ENCODE results near the gene APPL2.
"Not testable (repeated sequence)": the region's sequence is repeated elsewhere in the genome, so short reads cannot be mapped to it uniquely, and the experiment has no call there.

APPL2 gene

GRCh38 chr12:105189293-105189692 lies 46.7 kb downstream of the APPL2 start:
- H3K4me3 ChIP-seq (ENCODE audit: low read depth, low read length) = no peak overlapping the region
- no peak for DNase-seq (ENCODE audit: low read depth)
- TF ChIP-seq, protein P1, sequence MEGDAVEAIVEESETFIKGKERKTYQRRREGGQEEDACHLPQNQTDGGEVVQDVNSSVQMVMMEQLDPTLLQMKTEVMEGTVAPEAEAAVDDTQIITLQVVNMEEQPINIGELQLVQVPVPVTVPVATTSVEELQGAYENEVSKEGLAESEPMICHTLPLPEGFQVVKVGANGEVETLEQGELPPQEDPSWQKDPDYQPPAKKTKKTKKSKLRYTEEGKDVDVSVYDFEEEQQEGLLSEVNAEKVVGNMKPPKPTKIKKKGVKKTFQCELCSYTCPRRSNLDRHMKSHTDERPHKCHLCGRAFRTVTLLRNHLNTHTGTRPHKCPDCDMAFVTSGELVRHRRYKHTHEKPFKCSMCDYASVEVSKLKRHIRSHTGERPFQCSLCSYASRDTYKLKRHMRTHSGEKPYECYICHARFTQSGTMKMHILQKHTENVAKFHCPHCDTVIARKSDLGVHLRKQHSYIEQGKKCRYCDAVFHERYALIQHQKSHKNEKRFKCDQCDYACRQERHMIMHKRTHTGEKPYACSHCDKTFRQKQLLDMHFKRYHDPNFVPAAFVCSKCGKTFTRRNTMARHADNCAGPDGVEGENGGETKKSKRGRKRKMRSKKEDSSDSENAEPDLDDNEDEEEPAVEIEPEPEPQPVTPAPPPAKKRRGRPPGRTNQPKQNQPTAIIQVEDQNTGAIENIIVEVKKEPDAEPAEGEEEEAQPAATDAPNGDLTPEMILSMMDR (conservative IDR thresholded peaks at IDR 0.05; ENCODE audit: low read depth, low read length) = no peak

- not testable (repeated sequence) for DNase-seq (ENCODE audit: low read depth); H3K4me3 ChIP-seq (ENCODE audit: low read depth, low read length)
Observed at GRCh38 chr12:105183976-105184375, 52.0 kb downstream of the APPL2 start.

DNA sequence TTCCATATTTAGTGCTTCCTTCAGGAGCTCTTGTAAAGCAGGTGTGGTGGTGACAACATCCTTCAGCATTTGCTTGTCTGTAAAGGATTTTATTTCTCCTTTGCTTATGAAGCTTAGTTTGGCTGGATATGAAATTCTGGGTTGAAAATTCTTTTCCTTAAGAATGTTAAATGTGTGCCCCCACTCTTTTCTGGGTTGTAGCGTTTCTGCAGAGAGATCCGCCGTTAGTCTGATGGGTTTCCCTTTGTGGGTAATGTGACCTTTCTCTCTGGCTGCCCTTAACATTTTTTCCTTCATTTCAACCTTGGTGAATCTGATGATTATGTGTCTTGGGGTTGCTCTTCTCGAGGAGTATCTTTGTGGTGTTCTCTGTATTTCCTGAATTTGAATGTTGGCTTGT lies 52.6 kb downstream of the APPL2 start:
- not testable (repeated sequence) for H3K4me3 ChIP-seq (ENCODE audit: low read depth, low read length); DNase-seq (ENCODE audit: low read depth)

- not testable (repeated sequence) for H3K4me3 ChIP-seq (ENCODE audit: low read depth, low read length); DNase-seq (ENCODE audit: low read depth)
Observed at GRCh38 chr12:105179114-105179513, 56.9 kb downstream of the APPL2 start.

- no peak overlapping the region for H3K4me3 ChIP-seq (ENCODE audit: low read depth, low read length)
- no peak for DNase-seq (ENCODE audit: low read depth)
- TF ChIP-seq, protein P1 (conservative IDR thresholded peaks at IDR 0.05; ENCODE audit: low read depth, low read length) = no peak
Observed at GRCh38 chr12:105177208-105177607, 58.8 kb downstream of the APPL2 start.

GRCh38 chr12:105175397-105175990 lies 60.5 kb downstream of the APPL2 start:
- TF ChIP-seq, protein P1 (conservative IDR thresholded peaks at IDR 0.05; ENCODE audit: low read depth, low read length) = no peak
- no peak for DNase-seq (ENCODE audit: low read depth)
- no peak overlapping the region for H3K4me3 ChIP-seq (ENCODE audit: low read depth, low read length)

DNA sequence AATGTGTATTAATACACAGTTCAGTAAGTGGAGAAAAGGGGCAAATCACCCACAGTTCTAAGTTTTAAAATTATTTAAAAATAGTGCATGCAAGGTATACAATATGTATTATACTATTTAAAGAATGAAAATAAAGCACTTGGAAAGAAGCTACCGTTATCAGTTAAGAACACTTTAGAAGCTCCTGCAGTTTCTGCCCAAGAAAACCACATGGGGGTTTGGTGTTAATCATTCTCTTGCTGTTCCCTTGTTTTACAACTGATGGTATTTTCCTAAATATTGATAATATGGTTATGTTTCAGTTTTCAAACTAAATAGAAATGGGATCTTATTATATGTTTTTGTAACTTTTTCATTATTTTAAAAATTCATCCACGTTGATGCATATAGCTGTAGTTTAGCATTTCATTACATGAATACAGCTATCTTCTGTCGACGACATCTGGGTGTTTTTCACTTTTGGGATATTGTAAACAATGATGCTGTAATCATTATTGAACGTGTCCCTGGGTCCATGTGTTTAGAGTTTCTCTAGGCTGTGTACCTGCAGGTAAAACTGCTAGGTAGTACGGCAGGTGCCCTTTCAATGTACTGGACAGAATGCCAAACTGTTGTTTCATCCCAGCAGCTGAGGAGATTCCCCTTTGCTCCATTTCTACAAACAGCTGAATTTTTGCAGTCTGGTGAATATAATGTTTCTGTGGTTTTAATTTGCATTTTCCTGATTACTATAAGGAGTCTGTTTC lies 64.1 kb downstream of the APPL2 start:
- TF ChIP-seq, protein P1 (conservative IDR thresholded peaks at IDR 0.05; ENCODE audit: low read depth, low read length) = no peak
- DNase-seq (ENCODE audit: low read depth) = no peak
- no peak overlapping the region for H3K4me3 ChIP-seq (ENCODE audit: low read depth, low read length)

DNA sequence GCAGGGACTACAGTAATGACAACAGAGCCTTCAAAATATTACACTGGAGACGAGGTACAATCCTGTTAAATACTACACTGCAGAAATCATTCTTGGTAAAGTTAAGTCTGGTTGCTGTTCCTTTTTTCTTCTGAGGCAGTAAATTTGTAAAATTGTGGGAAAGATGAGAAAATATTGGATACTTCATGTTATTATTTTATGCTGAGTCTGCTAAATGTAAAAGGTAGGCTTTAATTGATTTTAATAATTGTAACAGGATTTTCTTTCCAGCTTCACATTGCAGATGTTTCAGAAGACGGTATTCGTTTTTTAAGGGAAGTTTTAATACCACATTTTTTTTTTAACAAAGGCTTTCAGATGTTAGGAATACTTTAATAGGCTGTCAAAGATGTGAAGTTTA lies 65.8 kb downstream of the APPL2 start:
- H3K4me3 ChIP-seq (ENCODE audit: low read depth, low read length) = no peak overlapping the region

More for the DNA sequence above, 65.8 kb downstream of the APPL2 start:
- DNase-seq (ENCODE audit: low read depth) = no peak
- TF ChIP-seq, protein P1 (conservative IDR thresholded peaks at IDR 0.05; ENCODE audit: low read depth, low read length) = no peak

Data from choroid plexus epithelial cell (primary cell).